ENCODE data around the gene DNASE1L2. TPM values are rescaled to one million over a fixed set of nuclear protein-coding genes. Genes with fewer than 3 reads are reported as not detected.
A peak's percentile ranks its signal among the peaks of the same experiment; 100 is the strongest.

DNASE1L2 gene
- total and polyA plus RNA-seq, 2 donors (not counting 3 experiments of a cell fraction or from before 2014, with no cell fraction given) = 0.57 to 1.2 TPM

GRCh38 chr16:2213817-2214718 lies 22.2 kb upstream of the DNASE1L2 start:
- Histone ChIP-seq H3K4me2 (ENCODE audit: insufficient read depth, low read length) (peak overlapping the region; percentile 86), H3K79me2 (ENCODE audit: control insufficient read depth, insufficient read depth, low read length) (peaks cover 25% of the 10 kb centered on the region), H3K27me3 (ENCODE audit: control insufficient read depth in 2 of 2, insufficient read depth in 2 of 2, low read length in 2 of 2) (no peaks in the 10 kb centered on the region), H2AFZ (ENCODE audit: low read depth, low read length) (peak overlapping the region; percentile 62), H3K9me3 (replicated peaks; ENCODE audit: control insufficient read depth, insufficient read depth, low read length) (no peaks in the 10 kb centered on the region), H3K4me3 (replicated peaks in 1 of 3; ENCODE audit: insufficient read depth in 1 of 3, low read depth in 1 of 3, low read length in 3 of 3) (peak overlapping the region; percentile 74 to 75 (median 74)), H3K9me1 (replicated peaks; ENCODE audit: control insufficient read depth, extremely low read depth, insufficient read depth, low read length) (no peaks in the 10 kb centered on the region), H3K9ac (replicated peaks; ENCODE audit: extremely low read depth, insufficient read depth, low read length) (peak overlapping the region; percentile 74), H3K4me1 (ENCODE audit: control insufficient read depth, extremely low read depth, insufficient read depth, low read length) (peaks cover 15% of the 10 kb centered on the region), H4K20me1 (replicated peaks; ENCODE audit: control insufficient read depth, extremely low read depth, insufficient read depth, low read length) (no peaks in the 10 kb centered on the region), H3K36me3 (ENCODE audit: control insufficient read depth in 2 of 2, extremely low read depth in 1 of 2, insufficient read depth in 2 of 2, low read length in 2 of 2) (peaks cover 0 to 8% of the 10 kb centered on the region in 2 experiments), H3K27ac (ENCODE audit: insufficient read depth, low read depth, low read length) (peak overlapping the region; percentile 50)
- dilution Hi-C loops (cut with MboI; ENCODE audit: extremely low pct_ligation_motif_present, low sequenced_read_pairs) = no loop called here
- intact Hi-C loops (cut with micrococcal nuclease) = loop anchor here (2.0 kb wide), 1 partner anchor 59 kb away; the partner anchor contains the start of gene TRAF7
- ChIA-PET CTCF (interaction anchor here (1.0 to 1.3 kb wide), 4 partner anchors 9 to 74 kb away, joined by 3 to 7 read pairs (median 4); partner anchors contain the start of genes ECI1 and MLST8), POLR2A (interaction anchor here (2.2 kb wide), 1 partner anchor 59 kb away, joined by 15 read pairs; the partner anchor contains the start of gene TRAF7)
- BruUV-seq (replicated peaks) = TSS peak; percentile 56
- no peak for FAIRE-seq
- no peak for TF ChIP-seq MAX (IDR thresholded peaks at IDR 0.05; ENCODE audit: insufficient read depth, insufficient read length)
- TF ChIP-seq CTCF (IDR thresholded peaks at IDR 0.05; ENCODE audit: extremely low read depth in 1 of 2, insufficient read depth in 1 of 2, low read depth in 1 of 2, low read length in 2 of 2) = no peak
- no peak for TF ChIP-seq POLR2AphosphoS5 (IDR thresholded peaks at IDR 0.05; ENCODE audit: insufficient read depth, low read depth, low read length)
- peak; percentile 11 for TF ChIP-seq POLR2A (IDR thresholded peaks at IDR 0.05; ENCODE audit: low read depth, low read length)
- DNase-seq (ENCODE audit: low read depth, low spot score) = peak; percentile 34
